AML-193 (cell line): ENCODE measurements around the gene GPANK1.

Experiments used
- DNase-seq, 2 experiments: peaks; one replicate each; lab custom pipeline; 2025; lab: John Stamatoyannopoulos, UW

Gene GPANK1

DNA sequence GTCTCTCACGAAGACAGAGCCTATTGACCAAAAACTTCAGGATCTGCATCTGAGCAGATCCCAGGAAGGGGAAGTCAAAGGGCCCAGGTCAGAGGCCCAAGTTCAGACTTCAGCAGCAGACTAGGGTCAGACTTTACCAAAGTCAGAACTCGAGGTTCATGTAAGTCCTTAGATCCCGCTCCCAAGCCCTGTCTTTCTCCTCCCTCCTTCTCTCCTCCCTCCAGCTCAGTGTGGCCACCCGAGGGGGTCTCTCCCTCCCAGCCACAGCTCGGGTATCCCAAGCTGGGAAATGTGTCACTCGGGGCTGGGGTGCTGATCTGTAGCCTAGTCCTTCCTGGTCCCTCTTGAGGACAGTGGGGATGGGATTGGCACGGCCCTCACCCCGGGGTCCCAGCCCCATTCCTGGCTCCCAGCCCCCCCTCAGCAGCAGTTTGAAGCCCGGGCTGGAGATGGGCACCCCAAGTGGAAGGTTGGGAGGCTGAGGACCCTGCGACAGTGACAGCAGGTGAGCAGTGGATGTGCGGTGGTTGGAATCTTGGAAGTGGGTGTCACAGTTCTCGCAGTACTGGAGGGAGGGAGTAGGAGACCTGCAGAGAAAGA lies 2.6 kb downstream of the GPANK1 start:
- no peak for DNase-seq

- DNase-seq, result no peak
Observed at GRCh38 chr6:31661262-31662123, 3.3 kb downstream of the GPANK1 start.

DNA sequence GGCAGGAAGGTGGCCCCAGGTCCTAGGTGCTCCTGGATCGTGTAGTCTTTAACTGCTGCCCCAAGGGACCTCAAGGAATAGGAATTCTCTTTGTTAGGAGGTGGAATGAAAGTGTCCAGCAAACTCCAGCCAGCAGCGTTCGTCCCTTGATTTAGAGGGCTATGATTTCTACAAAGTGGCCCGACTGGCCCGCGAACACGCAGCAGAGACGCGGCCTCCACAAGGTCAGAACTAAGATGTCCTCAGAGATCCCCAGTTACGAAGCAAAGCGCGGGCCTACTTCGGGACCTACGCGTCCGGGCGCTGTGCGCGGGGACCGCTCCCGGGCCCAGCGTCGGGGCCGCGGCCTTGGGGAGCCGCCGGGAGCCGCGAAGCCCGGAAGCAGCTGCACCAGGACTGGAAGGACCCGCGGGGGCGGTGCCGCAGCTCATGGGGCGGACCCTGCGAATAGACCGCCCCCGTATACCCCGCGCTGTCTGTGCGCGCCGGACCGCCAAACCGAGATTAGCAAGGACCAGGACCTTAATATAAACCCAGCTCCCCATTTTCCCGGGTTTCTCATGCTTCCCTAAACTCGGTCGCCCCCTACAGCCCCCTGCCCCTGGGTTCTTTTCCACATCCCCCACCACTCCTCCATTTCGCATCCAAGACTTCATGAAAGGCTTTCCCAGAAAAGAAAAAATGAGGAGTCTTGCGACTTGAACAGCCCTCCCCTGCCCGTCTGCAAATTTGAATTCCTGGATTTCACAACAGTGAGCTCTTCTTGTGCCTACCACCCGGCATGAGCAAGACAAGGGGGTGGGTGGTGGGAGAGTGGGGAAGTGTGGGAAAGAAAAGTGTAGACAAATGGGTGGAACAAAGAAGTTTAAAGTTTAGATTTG lies 4.2 kb downstream of the GPANK1 start, which contains the start of gene C6orf47:
Gene C6orf47 (minus strand): TSS at position 398 of the 881 bp plus-strand sequence. CDS start 831 bp downstream, outside the sequence.
- DNase-seq, result peak; percentile 61 to 67

DNA sequence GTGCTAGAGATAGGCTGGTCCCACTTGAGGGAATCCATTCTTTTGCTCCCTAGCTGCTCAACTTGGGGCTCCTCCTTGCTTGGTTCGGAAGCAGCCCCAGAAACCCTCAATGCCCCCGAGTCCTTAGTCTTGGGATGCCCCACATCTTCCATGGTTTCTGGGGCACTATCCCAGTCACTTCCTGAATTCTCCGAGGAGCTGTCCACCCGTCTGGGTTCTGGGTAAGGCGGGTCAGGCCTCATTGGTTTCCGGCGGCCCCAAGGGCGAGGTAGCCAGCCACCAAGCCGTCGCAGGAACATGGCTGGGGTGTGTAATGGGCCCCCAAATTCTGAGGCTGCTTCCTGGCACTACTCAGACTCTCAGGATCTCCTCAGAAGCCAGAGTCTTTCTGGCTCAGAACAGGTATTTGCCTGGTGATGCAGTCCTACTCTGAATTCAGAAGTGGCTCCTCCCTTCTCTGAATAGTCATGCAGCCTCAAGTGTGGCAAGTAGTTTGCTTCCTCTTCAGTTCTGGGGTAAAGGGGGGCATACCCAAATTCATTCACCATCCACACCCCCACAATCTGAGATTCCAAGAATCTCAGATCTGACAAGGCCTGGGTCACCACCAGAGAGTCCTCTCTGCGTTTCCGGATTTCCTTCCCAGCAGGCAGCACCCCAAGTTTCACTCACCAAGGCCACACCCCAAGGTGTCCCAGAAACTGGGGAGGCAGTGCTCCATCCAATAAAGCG lies 5.0 kb downstream of the GPANK1 start:
- peak; percentile 49 to 53 for DNase-seq

GRCh38 chr6:31658983-31659648 lies 5.7 kb downstream of the GPANK1 start:
- no peak for DNase-seq

GRCh38 chr6:31658158-31658688 lies 6.6 kb downstream of the GPANK1 start:
- DNase-seq, result no peak

DNA sequence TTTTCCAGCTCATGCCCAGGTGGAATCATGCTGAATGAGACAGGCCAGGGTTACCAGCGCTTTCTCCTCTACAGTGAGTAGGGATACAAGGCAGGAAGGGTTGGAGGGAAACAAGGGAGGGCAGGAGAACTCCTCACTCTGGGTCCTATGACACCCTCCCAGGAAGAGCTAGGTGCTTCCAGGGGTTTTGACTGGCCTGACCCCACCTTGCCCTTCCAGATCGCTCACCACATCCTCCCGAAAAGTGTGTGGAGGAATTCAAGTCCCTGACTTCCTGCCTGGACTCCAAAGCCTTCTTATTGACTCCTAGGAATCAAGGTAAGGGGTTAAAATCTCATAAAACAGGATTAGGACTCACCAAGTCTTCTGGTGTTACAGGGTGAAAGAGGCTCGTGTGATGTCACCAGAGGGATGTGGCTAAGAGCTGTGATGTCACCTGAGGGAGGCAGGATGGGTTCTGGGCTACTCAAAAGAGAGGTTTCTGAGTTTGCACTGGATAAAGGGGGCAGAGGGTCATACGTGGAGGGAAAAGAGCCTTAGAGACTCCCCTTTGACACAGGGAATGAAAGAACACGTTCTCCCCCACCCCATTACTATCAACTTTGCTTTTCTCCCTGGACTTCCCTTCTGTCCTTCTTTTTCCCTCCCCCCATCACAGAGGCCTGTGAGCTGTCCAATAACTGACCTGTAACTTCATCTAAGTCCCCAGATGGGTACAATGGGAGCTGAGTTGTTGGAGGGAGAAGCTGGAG lies 7.2 kb downstream of the GPANK1 start:
- no peak for DNase-seq

- DNase-seq, result no peak
Observed at GRCh38 chr6:31655349-31656237, 9.2 kb downstream of the GPANK1 start, which contains the start of gene APOM. Gene APOM (plus strand): TSS chr6:31655894. CDS start chr6:31655967, 73 bp downstream.

- DNase-seq, result no peak
Observed at GRCh38 chr6:31654574-31655348, 10.0 kb downstream of the GPANK1 start.

DNA sequence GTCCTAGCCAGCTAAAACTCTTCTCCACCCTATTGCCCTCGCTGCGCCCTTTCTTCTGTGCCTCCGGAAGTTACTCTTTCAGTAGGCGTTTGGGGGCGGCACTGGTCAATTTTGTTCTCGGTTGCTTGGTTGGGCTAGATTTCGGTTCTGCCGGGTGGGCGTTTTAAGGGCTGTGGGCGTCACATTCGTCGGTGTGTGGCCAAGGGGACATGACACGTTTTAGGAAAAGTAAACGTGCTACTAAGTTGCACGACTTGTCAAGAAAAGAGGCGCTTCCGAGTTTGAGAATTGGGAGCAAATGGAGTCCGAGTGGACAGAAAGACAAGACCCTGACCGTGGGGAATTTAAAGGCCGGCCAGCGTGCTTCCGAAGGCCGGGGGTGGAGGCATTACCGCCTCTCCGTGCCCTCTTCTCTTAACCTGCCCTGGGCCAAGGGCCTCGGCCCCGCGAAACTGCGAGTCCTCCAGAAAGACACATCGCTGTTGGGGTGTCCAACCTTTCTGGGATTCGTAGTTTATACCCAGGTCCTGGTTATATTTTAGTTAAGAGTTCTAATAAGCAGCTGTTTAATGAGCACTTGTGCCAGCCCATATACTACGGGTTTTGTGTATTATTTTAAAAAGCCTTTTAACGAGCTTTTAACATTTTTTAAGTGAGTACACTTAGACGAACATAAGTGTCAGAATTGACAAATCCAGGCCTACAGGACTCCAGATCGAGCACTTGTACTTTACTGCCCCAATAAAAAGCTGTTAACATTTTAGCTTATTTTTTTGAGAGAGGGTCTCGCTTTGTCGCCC lies 11.7 kb downstream of the GPANK1 start:
- DNase-seq, result peak; percentile 99 to 100

GRCh38 chr6:31651602-31652191 lies 13.1 kb downstream of the GPANK1 start:
- peak; percentile 73 to 76 for DNase-seq

DNA sequence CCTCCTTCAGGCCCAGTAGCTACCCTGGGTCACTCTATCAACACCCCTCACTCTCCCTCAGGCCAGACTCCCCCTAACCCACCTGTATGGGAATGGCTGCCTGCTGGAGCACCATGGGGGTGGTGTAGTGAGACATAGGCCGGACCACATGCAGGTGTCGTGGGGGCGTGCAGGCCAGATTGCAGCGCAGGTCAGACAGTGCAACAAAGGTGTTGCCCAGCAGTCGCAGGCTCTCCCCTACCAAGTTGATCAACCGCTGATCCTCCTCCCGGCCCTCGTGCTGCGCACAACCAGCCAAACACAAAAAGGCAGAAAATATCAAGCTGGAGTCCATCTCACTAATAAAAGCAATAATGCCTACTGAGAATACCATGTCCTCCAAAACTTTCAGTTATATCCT lies 19.5 kb downstream of the GPANK1 start:
- no peak for DNase-seq

GRCh38 chr6:31643818-31644454 lies 20.9 kb downstream of the GPANK1 start:
- no peak for DNase-seq

DNA sequence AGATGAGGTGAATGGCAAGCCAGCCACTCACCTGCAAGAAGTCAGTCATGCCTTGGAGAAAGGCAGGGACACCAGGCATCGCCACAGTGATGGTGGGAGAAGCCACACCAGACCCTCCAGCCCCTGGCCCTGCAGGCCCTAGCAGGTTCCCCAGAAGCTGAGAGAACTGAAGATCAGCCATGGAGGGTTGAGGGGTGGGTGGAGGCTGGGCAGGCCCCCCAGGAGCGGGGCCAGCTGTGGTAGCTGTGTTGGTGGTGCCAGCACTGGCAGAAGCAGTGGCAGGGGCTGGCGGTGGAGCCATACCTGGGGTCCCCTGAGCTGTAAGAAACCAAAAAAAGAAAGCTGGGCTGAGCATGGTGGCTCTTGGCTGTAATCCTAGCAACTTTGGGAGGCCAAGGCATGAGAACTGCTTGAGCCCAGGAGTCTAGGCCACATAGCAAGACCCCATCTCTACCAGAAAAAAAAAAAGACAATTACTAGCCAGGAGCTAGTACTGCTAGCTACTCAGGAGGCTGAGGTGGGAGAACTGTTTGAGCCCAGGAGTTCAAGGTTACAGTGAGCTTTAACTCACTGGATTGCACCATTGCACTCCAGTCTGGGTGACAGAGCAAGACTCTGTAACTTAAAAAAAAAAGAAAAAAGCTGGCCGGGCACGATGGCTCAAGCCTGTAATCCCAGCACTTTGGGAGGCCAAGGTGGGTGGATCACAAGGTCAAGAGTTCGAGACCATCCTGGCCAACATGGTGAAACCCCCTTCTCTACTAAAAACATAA lies 21.8 kb downstream of the GPANK1 start:
- no peak for DNase-seq

GRCh38 chr6:31641370-31641769 lies 23.4 kb downstream of the GPANK1 start:
- DNase-seq, result no peak

- DNase-seq, result no peak
Observed at GRCh38 chr6:31640612-31641011, 24.2 kb downstream of the GPANK1 start.
